Muscle layer of colon (tissue), 2 donors: ENCODE data around the gene MUC13.

Experiments used
- H3K27ac ChIP-seq: one replicate; pipeline ENCODE4 v1.7.0; 2013; ENCODE audit warnings: low read depth, mild to moderate bottlenecking, low read length, moderate library complexity
- H3K27me3 ChIP-seq, 2 donors: one replicate each; pipeline ENCODE4 v1.7.0; 2013; ENCODE audit warnings: low read length in 2 of 2, mild to moderate bottlenecking in 2 of 2; ENCODE audit not compliant: insufficient read depth in 2 of 2, control insufficient read depth in 1 of 2
- H3K36me3 ChIP-seq: one replicate; pipeline ENCODE4 v1.7.0; 2013; ENCODE audit warnings: mild to moderate bottlenecking, low read length; ENCODE audit not compliant: insufficient read depth
- H3K4me1 ChIP-seq: one replicate; pipeline ENCODE4 v1.7.0; 2013; ENCODE audit warnings: mild to moderate bottlenecking, low read length; ENCODE audit not compliant: insufficient read depth
- H3K4me3 ChIP-seq, 2 donors: one replicate each; pipeline ENCODE4 v1.7.0; 2013; ENCODE audit warnings: low read length in 2 of 2, low read depth in 1 of 2, mild to moderate bottlenecking in 1 of 2, moderate library complexity in 1 of 2
- H3K9ac ChIP-seq: one replicate; pipeline ENCODE4 v1.7.0; 2013; ENCODE audit warnings: low read length
- H3K9me3 ChIP-seq: one replicate; pipeline ENCODE4 v1.7.0; 2013; ENCODE audit warnings: mild to moderate bottlenecking, low read length
- donor health status: abdominal sarcoma.
- donor health status: Adenocarcinoma of cecum.

Gene MUC13

GRCh38 chr3:124882816-124883747 is 51.5 kb downstream of the MUC13 start:
- Histone ChIP-seq H3K27me3 (no peaks in the 10 kb centered on the region), H3K9ac (no peak overlapping the region), H3K4me1 (peaks cover 47% of the 10 kb centered on the region), H3K9me3 (no peaks in the 10 kb centered on the region), H3K4me3 (no peak overlapping the region), H3K36me3 (no peaks in the 10 kb centered on the region), H3K27ac (peak overlapping the region; percentile 25)

- Histone ChIP-seq H3K9ac (no peak overlapping the region), H3K4me3 (no peak overlapping the region), H3K27me3 (no peaks in the 10 kb centered on the region), H3K36me3 (no peaks in the 10 kb centered on the region), H3K9me3 (no peaks in the 10 kb centered on the region), H3K27ac (peak overlapping the region; percentile 25), H3K4me1 (peaks cover 52% of the 10 kb centered on the region)
Observed at GRCh38 chr3:124881976-124882697, 52.4 kb downstream of the MUC13 start.

- H3K36me3 ChIP-seq: no peaks in the 10 kb centered on the region
- H3K9ac ChIP-seq: no peak overlapping the region
- no peaks in the 10 kb centered on the region for H3K9me3 ChIP-seq
- no peak overlapping the region for H3K27ac ChIP-seq
- H3K27me3 ChIP-seq: no peaks in the 10 kb centered on the region
- no peak overlapping the region for H3K4me3 ChIP-seq
- H3K4me1 ChIP-seq: peaks cover 60% of the 10 kb centered on the region
Observed at GRCh38 chr3:124879337-124879680, 55.2 kb downstream of the MUC13 start.

- Histone ChIP-seq H3K27ac (no peak overlapping the region), H3K36me3 (no peaks in the 10 kb centered on the region), H3K4me1 (peaks cover 55% of the 10 kb centered on the region), H3K9me3 (no peaks in the 10 kb centered on the region), H3K27me3 (no peaks in the 10 kb centered on the region), H3K9ac (no peak overlapping the region), H3K4me3 (no peak overlapping the region)
Observed at GRCh38 chr3:124878561-124879336, 55.8 kb downstream of the MUC13 start.

GRCh38 chr3:124877674-124878073 is 56.9 kb downstream of the MUC13 start:
- H3K27me3 ChIP-seq: no peaks in the 10 kb centered on the region
- H3K9ac ChIP-seq: no peak overlapping the region
- no peaks in the 10 kb centered on the region for H3K9me3 ChIP-seq
- no peak overlapping the region for H3K27ac ChIP-seq
- H3K4me3 ChIP-seq: no peak overlapping the region
- peaks cover 44% of the 10 kb centered on the region for H3K4me1 ChIP-seq
- peaks cover 5% of the 10 kb centered on the region for H3K36me3 ChIP-seq

- no peak overlapping the region for H3K27ac ChIP-seq
- peaks cover 35% of the 10 kb centered on the region for H3K4me1 ChIP-seq
- no peaks in the 10 kb centered on the region for H3K9me3 ChIP-seq
- H3K36me3 ChIP-seq: peaks cover 11% of the 10 kb centered on the region
- H3K27me3 ChIP-seq: no peaks in the 10 kb centered on the region
- H3K4me3 ChIP-seq: no peak overlapping the region
- no peak overlapping the region for H3K9ac ChIP-seq
Observed at GRCh38 chr3:124876401-124876878, 58.1 kb downstream of the MUC13 start.

GRCh38 chr3:124873226-124873625 is 61.3 kb downstream of the MUC13 start:
- Histone ChIP-seq H3K36me3 (peaks cover 12% of the 10 kb centered on the region), H3K27me3 (no peaks in the 10 kb centered on the region), H3K27ac (peak overlapping the region; percentile 16), H3K4me1 (peaks cover 21% of the 10 kb centered on the region), H3K9ac (no peak overlapping the region), H3K9me3 (no peaks in the 10 kb centered on the region), H3K4me3 (no peak overlapping the region)

- no peak overlapping the region for H3K9ac ChIP-seq
- no peaks in the 10 kb centered on the region for H3K9me3 ChIP-seq
- no peaks in the 10 kb centered on the region for H3K27me3 ChIP-seq
- H3K36me3 ChIP-seq: peaks cover 17% of the 10 kb centered on the region
- H3K4me3 ChIP-seq: no peak overlapping the region
- no peak overlapping the region for H3K27ac ChIP-seq
- H3K4me1 ChIP-seq: no peaks in the 10 kb centered on the region
Observed at GRCh38 chr3:124867511-124867910, 67.0 kb downstream of the MUC13 start.

GRCh38 chr3:124862006-124862405 is 72.5 kb downstream of the MUC13 start:
- Histone ChIP-seq H3K9me3 (no peaks in the 10 kb centered on the region), H3K4me3 (no peak overlapping the region), H3K27me3 (no peaks in the 10 kb centered on the region), H3K36me3 (no peaks in the 10 kb centered on the region), H3K27ac (no peak overlapping the region), H3K9ac (no peak overlapping the region), H3K4me1 (peaks cover 26% of the 10 kb centered on the region)

- no peaks in the 10 kb centered on the region for H3K27me3 ChIP-seq
- no peaks in the 10 kb centered on the region for H3K9me3 ChIP-seq
- peak overlapping the region; percentile 76 for H3K27ac ChIP-seq
- H3K9ac ChIP-seq: no peak overlapping the region
- peaks cover 26% of the 10 kb centered on the region for H3K4me1 ChIP-seq
- H3K4me3 ChIP-seq: no peak overlapping the region
- H3K36me3 ChIP-seq: peaks cover 3% of the 10 kb centered on the region
Observed at GRCh38 chr3:124861041-124861440, 73.5 kb downstream of the MUC13 start.

GRCh38 chr3:124860599-124860998 is 74.0 kb downstream of the MUC13 start:
- no peaks in the 10 kb centered on the region for H3K27me3 ChIP-seq
- peaks cover 3% of the 10 kb centered on the region for H3K36me3 ChIP-seq
- peaks cover 26% of the 10 kb centered on the region for H3K4me1 ChIP-seq
- H3K9me3 ChIP-seq: no peaks in the 10 kb centered on the region
- H3K27ac ChIP-seq: peak overlapping the region; percentile 76
- H3K4me3 ChIP-seq: no peak overlapping the region
- H3K9ac ChIP-seq: no peak overlapping the region
